ENCODE measurements around the gene SIRT5. TPM values are rescaled to one million over a fixed set of nuclear protein-coding genes. Genes with fewer than 3 reads are reported as not detected.

Gene SIRT5
- total and polyA plus RNA-seq, 2 experiments from 2014 or later = 4.8 to 6.1 TPM

GRCh38 chr6:13563009-13563408, 11.4 kb upstream of the SIRT5 start:
- no peak for TF ChIP-seq EZH2phosphoT487 (IDR thresholded peaks at IDR 0.05; ENCODE audit: insufficient read depth, low read depth)
- TF ChIP-seq EZH2 (IDR thresholded peaks at IDR 0.05; ENCODE audit: insufficient read depth, poor library complexity, severe bottlenecking) = no peak
- no peaks in the 10 kb centered on the region for H3K9me3 ChIP-seq (ENCODE audit: low read depth)
- H3K27me3 ChIP-seq (replicated peaks; ENCODE audit: insufficient read depth) = no peaks in the 10 kb centered on the region; the same call in 1 of the 2 replicates
- no peak for DNase-seq
- H3K4me2 ChIP-seq (ENCODE audit: unreplicated experiment) = no peak overlapping the region
- H3K79me2 ChIP-seq (ENCODE audit: insufficient read depth) = no peaks in the 10 kb centered on the region
- H3K4me3 ChIP-seq = no peak overlapping the region
- H3K27ac ChIP-seq = no peak overlapping the region
- H2AFZ ChIP-seq = no peak overlapping the region
- no peaks in the 10 kb centered on the region for H3K36me3 ChIP-seq (ENCODE audit: low read depth)
- WGBS, 2 experiments (ENCODE audit: low coverage in 1 of 2, low lambda C conversion rate in 2 of 2, missing lambda C conversion rate in 2 of 2) = 96 to 100% methylated on average over 1 of the region's 1 CpG
- H3K9ac ChIP-seq = no peak overlapping the region
- no peaks in the 10 kb centered on the region for H3K9me2 ChIP-seq (ENCODE audit: insufficient read depth)
- H3K4me1 ChIP-seq (ENCODE audit: insufficient read depth) = no peaks in the 10 kb centered on the region
- in situ Hi-C loops (cut with MboI) = no loop called here
- H3F3A ChIP-seq (ENCODE audit: insufficient read depth) = no peaks in the 10 kb centered on the region
- no peaks in the 10 kb centered on the region for H4K20me1 ChIP-seq (ENCODE audit: insufficient read depth)

- in situ Hi-C loops (cut with MboI) = no loop called here
Observed at GRCh38 chr6:13565921-13566320, 8.5 kb upstream of the SIRT5 start.

GRCh38 chr6:13566500-13566899, 7.9 kb upstream of the SIRT5 start:
- H3K36me3 ChIP-seq (ENCODE audit: low read depth) = no peaks in the 10 kb centered on the region
- DNase-seq = no peak
- H4K20me1 ChIP-seq (ENCODE audit: insufficient read depth) = no peaks in the 10 kb centered on the region
- no peaks in the 10 kb centered on the region for H3K9me3 ChIP-seq (ENCODE audit: low read depth)
- H3K9me2 ChIP-seq (ENCODE audit: insufficient read depth) = no peaks in the 10 kb centered on the region
- WGBS, 2 experiments (ENCODE audit: low coverage in 1 of 2, low lambda C conversion rate in 2 of 2, missing lambda C conversion rate in 2 of 2) = 92 to 95% methylated on average over 3 of the region's 3 CpGs
- TF ChIP-seq EZH2phosphoT487 (IDR thresholded peaks at IDR 0.05; ENCODE audit: insufficient read depth, low read depth) = no peak
- no peak for TF ChIP-seq EZH2 (IDR thresholded peaks at IDR 0.05; ENCODE audit: insufficient read depth, poor library complexity, severe bottlenecking)
- H3F3A ChIP-seq (ENCODE audit: insufficient read depth) = no peaks in the 10 kb centered on the region
- no peak overlapping the region for H3K4me2 ChIP-seq (ENCODE audit: unreplicated experiment)
- no peak overlapping the region for H3K9ac ChIP-seq
- H3K79me2 ChIP-seq (ENCODE audit: insufficient read depth) = no peaks in the 10 kb centered on the region
- H2AFZ ChIP-seq = no peak overlapping the region
- no peak overlapping the region for H3K4me3 ChIP-seq
- in situ Hi-C loops (cut with MboI) = no loop called here
- no peak overlapping the region for H3K27ac ChIP-seq
- H3K4me1 ChIP-seq (ENCODE audit: insufficient read depth) = no peaks in the 10 kb centered on the region
- peaks cover 6% of the 10 kb centered on the region; the same call in 1 of the 2 replicates for H3K27me3 ChIP-seq (replicated peaks; ENCODE audit: insufficient read depth)

More at GRCh38 chr6:13565921-13566320, 8.5 kb upstream of the SIRT5 start:
- H3K4me3 ChIP-seq = no peak overlapping the region
- H3F3A ChIP-seq (ENCODE audit: insufficient read depth) = no peaks in the 10 kb centered on the region
- WGBS, 2 experiments (ENCODE audit: low coverage in 1 of 2, low lambda C conversion rate in 2 of 2, missing lambda C conversion rate in 2 of 2) = 82 to 83% methylated on average over 4 of the region's 4 CpGs
- no peak overlapping the region for H2AFZ ChIP-seq
- no peaks in the 10 kb centered on the region for H3K9me2 ChIP-seq (ENCODE audit: insufficient read depth)
- no peaks in the 10 kb centered on the region for H3K4me1 ChIP-seq (ENCODE audit: insufficient read depth)
- TF ChIP-seq EZH2 (IDR thresholded peaks at IDR 0.05; ENCODE audit: insufficient read depth, poor library complexity, severe bottlenecking) = no peak
- no peak for TF ChIP-seq EZH2phosphoT487 (IDR thresholded peaks at IDR 0.05; ENCODE audit: insufficient read depth, low read depth)
- DNase-seq = no peak
- no peaks in the 10 kb centered on the region for H4K20me1 ChIP-seq (ENCODE audit: insufficient read depth)
- no peak overlapping the region for H3K9ac ChIP-seq
- no peaks in the 10 kb centered on the region for H3K9me3 ChIP-seq (ENCODE audit: low read depth)
- no peak overlapping the region for H3K4me2 ChIP-seq (ENCODE audit: unreplicated experiment)
- no peak overlapping the region for H3K27ac ChIP-seq
- no peaks in the 10 kb centered on the region for H3K79me2 ChIP-seq (ENCODE audit: insufficient read depth)
- no peaks in the 10 kb centered on the region for H3K36me3 ChIP-seq (ENCODE audit: low read depth)
- H3K27me3 ChIP-seq (replicated peaks; ENCODE audit: insufficient read depth) = peaks cover 6% of the 10 kb centered on the region; the same call in 1 of the 2 replicates

GRCh38 chr6:13568970-13569369, 5.4 kb upstream of the SIRT5 start:
- H3K36me3 ChIP-seq (ENCODE audit: low read depth) = no peaks in the 10 kb centered on the region
- TF ChIP-seq EZH2 (IDR thresholded peaks at IDR 0.05; ENCODE audit: insufficient read depth, poor library complexity, severe bottlenecking) (no peak), EZH2phosphoT487 (IDR thresholded peaks at IDR 0.05; ENCODE audit: insufficient read depth, low read depth) (no peak)
- H3K4me3 ChIP-seq = no peak overlapping the region
- H3K27me3 ChIP-seq (replicated peaks; ENCODE audit: insufficient read depth) = peaks cover 6% of the 10 kb centered on the region; the same call in 1 of the 2 replicates
- no peak overlapping the region for H3K4me2 ChIP-seq (ENCODE audit: unreplicated experiment)
- 68 to 73% methylated on average over 5 of the region's 5 CpGs for WGBS, 2 experiments (ENCODE audit: low coverage in 1 of 2, low lambda C conversion rate in 2 of 2, missing lambda C conversion rate in 2 of 2)
- no peak overlapping the region for H2AFZ ChIP-seq
- H3K9me3 ChIP-seq (ENCODE audit: low read depth) = no peaks in the 10 kb centered on the region
- H3K27ac ChIP-seq = no peak overlapping the region
- no peak for DNase-seq
- H3K9me2 ChIP-seq (ENCODE audit: insufficient read depth) = no peaks in the 10 kb centered on the region
- no peaks in the 10 kb centered on the region for H3F3A ChIP-seq (ENCODE audit: insufficient read depth)
- H3K9ac ChIP-seq = no peak overlapping the region
- H4K20me1 ChIP-seq (ENCODE audit: insufficient read depth) = no peaks in the 10 kb centered on the region
- no peaks in the 10 kb centered on the region for H3K79me2 ChIP-seq (ENCODE audit: insufficient read depth)
- in situ Hi-C loops (cut with MboI) = no loop called here
- peaks cover 6% of the 10 kb centered on the region for H3K4me1 ChIP-seq (ENCODE audit: insufficient read depth)

- TF ChIP-seq EZH2 (IDR thresholded peaks at IDR 0.05; ENCODE audit: insufficient read depth, poor library complexity, severe bottlenecking) (no peak), EZH2phosphoT487 (IDR thresholded peaks at IDR 0.05; ENCODE audit: insufficient read depth, low read depth) (no peak)
- peaks cover 6% of the 10 kb centered on the region for H3K4me1 ChIP-seq (ENCODE audit: insufficient read depth)
- H3K4me3 ChIP-seq = no peak overlapping the region
- in situ Hi-C loops (cut with MboI) = no loop called here
- H3K36me3 ChIP-seq (ENCODE audit: low read depth) = no peaks in the 10 kb centered on the region
- H3K9ac ChIP-seq = no peak overlapping the region
- H3K27ac ChIP-seq = no peak overlapping the region
- 0 out of 2 replicates have a peak, but pooled peaks cover 5% of the 10 kb centered on the region for H3F3A ChIP-seq (ENCODE audit: insufficient read depth)
- H3K4me2 ChIP-seq (ENCODE audit: unreplicated experiment) = no peak overlapping the region
- WGBS, 2 experiments (ENCODE audit: low coverage in 1 of 2, low lambda C conversion rate in 2 of 2, missing lambda C conversion rate in 2 of 2) = 98 to 100% methylated on average over 7 of the region's 7 CpGs
- H3K79me2 ChIP-seq (ENCODE audit: insufficient read depth) = peaks cover 5% of the 10 kb centered on the region
- H4K20me1 ChIP-seq (ENCODE audit: insufficient read depth) = no peaks in the 10 kb centered on the region
- no peak for DNase-seq
- no peaks in the 10 kb centered on the region for H3K9me3 ChIP-seq (ENCODE audit: low read depth)
- H3K9me2 ChIP-seq (ENCODE audit: insufficient read depth) = no peaks in the 10 kb centered on the region
- H2AFZ ChIP-seq = no peak overlapping the region
- H3K27me3 ChIP-seq (replicated peaks; ENCODE audit: insufficient read depth) = peaks cover 6% of the 10 kb centered on the region; the same call in 1 of the 2 replicates
Observed at GRCh38 chr6:13572240-13572639, 2.2 kb upstream of the SIRT5 start.

All from GM23248 (cell line).